Head of caudate nucleus (tissue), 42 donors: ENCODE data around the gene DDAH2.

Experiments
- DNase-seq, 42 donors: peaks; one replicate each; pipeline versions ENCODE4 v3.0.0 to v3.0.0-alpha.2; 2020 to 2021; ENCODE audit warnings: mixed read lengths in 7 of 42
- intact Hi-C: fragments of 100-400 bp; cut with DNase I; formaldehyde crosslinking; loops from one replicate; pipeline ENCODE4 v1.15.0; 2022

Gene DDAH2

DNA sequence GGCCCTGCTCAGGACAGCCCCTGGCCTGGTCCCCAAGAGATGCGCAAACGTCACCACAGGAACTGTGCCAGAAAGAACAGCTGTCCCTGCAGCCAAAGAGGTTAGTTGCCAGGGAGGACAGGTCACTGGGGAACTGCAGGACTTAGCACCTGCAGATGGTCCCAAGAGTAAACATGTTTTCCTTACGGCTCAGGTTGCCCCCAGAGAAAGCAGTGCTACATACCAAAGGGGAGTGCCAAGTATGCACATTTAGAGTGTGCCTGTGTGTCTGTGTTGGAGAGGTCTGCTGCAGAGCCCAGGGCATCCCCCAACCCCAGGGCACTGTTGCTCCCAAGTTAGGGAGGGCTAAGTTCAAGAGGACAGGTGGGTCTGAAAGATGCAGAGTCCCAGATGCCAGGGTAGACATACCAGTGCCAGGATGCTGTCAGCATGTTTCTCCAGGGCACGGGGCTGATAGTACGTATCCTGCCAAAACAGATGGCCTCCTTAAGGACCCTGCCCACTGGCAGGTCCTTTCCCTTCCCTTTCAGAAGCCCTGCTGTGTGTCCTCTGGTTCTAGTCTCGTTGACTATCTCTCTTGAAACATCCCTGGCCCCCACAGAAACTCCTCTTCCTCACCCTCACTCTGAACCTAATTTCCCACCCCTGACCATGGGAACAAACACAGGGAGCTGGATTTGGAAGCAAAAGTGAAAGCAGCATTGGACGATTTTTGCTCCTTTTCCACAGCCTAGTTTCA is 27.3 kb downstream of the DDAH2 start:
- intact Hi-C loops: no loop called here
- no peak for DNase-seq

GRCh38 chr6:31700740-31701401 is 28.2 kb downstream of the DDAH2 start:
- intact Hi-C loops: no loop called here

DNA sequence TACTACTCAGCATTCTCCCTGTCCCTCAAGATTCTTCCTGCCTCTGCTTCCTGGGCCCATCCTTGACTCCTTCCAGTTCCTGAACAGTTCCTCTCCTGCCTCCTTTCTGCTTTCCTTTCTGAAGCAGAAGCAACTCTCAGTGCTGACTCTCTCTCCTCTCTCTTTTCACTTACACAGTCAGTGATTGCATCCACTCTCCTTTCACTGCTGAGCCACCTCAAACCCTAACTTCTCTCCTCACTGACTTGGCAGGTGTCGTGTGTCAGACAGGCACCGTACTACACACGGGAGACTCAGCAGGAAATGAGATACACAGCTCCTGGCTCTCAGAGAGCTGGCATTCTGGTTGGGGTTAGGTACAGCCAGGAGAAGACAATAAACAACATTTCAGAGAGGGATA is 31.5 kb downstream of the DDAH2 start:
- intact Hi-C loops: no loop called here

More at GRCh38 chr6:31700740-31701401, 28.2 kb downstream of the DDAH2 start:
- DNase-seq: no peak

DNA sequence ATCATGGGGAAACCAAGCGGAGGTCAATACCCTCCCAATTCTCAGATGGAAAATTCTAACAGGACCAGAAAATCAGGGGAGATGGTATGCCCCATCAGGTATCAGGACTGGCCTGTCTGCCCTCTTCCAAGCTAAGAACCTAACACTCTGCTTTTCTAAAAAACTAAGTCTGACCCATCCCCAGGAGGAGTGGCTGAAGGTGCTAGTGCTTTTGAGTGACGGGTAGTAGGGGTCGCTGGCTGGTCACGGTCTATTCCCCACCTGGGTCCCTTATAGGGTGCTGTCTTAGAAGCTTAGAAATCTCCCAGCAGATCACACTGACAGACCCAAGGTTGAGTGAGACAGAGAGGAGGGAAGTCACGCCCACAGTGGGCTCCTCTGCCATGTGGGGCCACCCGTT is 35.6 kb downstream of the DDAH2 start:
- intact Hi-C loops: no loop called here
- DNase-seq: no peak

More for the DNA sequence above, 31.5 kb downstream of the DDAH2 start:
- DNase-seq: no peak

DNA sequence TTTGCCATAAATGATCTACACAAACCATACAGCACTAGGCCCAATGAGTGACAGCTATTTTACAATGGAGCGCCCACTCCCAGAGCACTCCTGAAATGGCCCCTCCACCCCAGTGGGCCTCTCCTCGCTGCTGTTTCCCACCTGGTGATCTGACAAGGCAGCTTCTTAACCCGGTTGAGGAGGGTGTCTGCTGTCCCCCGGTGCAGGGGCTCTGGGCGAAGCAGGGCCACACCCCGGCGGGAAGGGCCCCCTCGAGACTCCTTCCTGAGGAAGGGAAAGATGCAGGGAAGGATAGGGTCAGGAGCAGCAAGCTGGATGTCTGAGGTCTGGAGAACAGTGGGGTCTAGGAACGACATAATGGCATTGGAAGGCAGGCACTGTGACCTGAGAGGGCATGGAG is 36.2 kb downstream of the DDAH2 start:
- intact Hi-C loops: no loop called here
- DNase-seq: no peak

DNA sequence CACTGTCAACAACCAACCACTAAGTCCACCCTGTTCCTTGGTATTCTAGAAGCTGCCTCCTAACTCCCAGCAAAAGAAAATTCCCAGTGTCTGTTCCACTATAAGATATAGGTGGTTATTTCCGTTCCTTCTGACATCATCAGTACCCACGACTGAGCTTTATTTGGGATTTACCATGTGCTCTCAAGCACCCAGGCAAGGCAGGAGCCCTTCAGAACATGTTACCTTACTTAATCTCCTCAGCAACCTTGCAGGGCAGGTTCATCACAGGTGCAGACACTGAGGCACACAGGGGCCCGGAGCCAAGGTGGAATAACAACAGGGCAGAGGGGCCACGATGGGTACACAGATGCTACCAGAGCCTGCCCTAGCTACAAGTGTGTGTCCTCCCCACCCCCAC is 36.7 kb downstream of the DDAH2 start:
- intact Hi-C loops: no loop called here

GRCh38 chr6:31691564-31692108 is 37.5 kb downstream of the DDAH2 start:
- DNase-seq: no peak
- intact Hi-C loops: no loop called here

More for the DNA sequence above, 36.7 kb downstream of the DDAH2 start:
- peak in 21 of 42 donors; percentile 11 to 78 (median 39) for DNase-seq

DNA sequence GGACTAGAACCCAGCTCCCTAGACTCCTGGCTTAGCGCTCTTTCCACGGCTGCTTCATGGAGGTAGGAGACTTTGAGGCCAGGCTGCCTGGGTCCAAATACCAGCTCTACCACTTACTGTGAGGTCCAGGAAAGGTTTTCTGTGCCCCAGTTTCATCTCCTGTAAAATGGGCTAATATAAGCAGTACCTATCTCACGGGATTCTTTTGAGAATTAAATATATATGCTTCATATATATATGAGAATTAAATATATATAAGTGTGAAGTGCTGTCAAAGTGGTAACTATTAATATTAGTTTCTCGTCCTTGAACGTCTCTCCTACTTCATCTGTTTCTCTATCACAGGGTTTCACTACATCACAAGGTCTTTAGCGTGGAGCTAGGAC is 38.0 kb downstream of the DDAH2 start:
- DNase-seq: no peak
- intact Hi-C loops: no loop called here

- intact Hi-C loops: no loop called here
- peak in 34 of 42 donors; percentile 12 to 79 (median 54) for DNase-seq
Observed at GRCh38 chr6:31690231-31691077, 38.6 kb downstream of the DDAH2 start.

GRCh38 chr6:31689249-31690110 is 39.6 kb downstream of the DDAH2 start:
- intact Hi-C loops: no loop called here
- DNase-seq: no peak

- intact Hi-C loops: no loop called here
- DNase-seq: no peak
Observed at GRCh38 chr6:31687860-31688693, 41.0 kb downstream of the DDAH2 start.

DNA sequence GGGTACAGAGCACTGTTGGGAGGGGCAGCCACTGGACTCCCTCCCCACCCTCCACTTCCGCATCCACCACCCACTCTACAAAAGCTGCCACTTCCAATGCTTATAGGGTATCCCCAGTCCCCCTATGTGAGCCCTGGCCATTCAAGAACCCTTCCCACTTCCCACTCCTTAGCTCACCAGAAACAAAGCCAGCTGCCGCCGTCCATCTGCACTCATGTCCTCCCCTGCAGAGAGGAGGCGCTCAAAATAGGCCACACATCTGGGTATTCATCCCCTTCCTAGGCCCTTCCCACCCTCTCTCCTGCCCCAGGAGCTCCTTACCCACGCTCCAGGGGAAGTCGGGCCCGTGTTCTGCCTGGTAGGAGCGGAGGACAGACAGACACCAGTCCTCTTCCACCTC is 41.8 kb downstream of the DDAH2 start:
- intact Hi-C loops: no loop called here
- no peak for DNase-seq

GRCh38 chr6:31686483-31686882 is 42.6 kb downstream of the DDAH2 start:
- no peak for DNase-seq
- intact Hi-C loops: no loop called here

GRCh38 chr6:31683591-31683990 is 45.5 kb downstream of the DDAH2 start:
- intact Hi-C loops: no loop called here
- no peak for DNase-seq

DNA sequence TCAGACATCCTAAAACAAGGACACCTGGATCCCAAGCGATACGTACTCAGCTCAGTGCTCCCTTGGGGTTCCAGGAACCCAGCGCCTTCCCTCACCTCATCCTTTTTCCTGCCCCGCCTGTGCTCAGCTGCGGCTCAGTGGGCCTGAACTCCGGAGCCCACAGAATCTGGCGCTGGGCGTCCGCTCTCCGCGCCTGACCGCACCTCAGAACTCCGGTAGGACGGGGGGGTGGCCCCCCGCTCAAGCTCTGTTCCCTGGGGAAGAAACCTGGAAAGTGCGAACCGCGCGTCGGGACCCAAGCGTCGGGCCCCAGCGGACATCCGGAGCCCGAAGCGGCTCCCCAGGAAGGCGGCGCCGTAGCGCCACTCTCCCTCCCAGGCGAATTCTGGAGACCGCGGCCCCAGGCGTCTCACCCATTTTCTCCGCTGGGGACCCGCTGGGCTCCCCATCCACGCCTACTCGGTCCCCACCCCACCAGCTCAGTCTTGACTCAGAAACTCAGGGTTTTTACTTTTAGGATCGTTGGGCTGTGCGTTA is 47.9 kb downstream of the DDAH2 start:
- peak in 23 of 42 donors; percentile 18 to 67 (median 38) for DNase-seq
- intact Hi-C loops: loop anchor here (2.0 kb wide), 1 partner anchor 150 kb away; no protein-coding TSS in a partner anchor

DNA sequence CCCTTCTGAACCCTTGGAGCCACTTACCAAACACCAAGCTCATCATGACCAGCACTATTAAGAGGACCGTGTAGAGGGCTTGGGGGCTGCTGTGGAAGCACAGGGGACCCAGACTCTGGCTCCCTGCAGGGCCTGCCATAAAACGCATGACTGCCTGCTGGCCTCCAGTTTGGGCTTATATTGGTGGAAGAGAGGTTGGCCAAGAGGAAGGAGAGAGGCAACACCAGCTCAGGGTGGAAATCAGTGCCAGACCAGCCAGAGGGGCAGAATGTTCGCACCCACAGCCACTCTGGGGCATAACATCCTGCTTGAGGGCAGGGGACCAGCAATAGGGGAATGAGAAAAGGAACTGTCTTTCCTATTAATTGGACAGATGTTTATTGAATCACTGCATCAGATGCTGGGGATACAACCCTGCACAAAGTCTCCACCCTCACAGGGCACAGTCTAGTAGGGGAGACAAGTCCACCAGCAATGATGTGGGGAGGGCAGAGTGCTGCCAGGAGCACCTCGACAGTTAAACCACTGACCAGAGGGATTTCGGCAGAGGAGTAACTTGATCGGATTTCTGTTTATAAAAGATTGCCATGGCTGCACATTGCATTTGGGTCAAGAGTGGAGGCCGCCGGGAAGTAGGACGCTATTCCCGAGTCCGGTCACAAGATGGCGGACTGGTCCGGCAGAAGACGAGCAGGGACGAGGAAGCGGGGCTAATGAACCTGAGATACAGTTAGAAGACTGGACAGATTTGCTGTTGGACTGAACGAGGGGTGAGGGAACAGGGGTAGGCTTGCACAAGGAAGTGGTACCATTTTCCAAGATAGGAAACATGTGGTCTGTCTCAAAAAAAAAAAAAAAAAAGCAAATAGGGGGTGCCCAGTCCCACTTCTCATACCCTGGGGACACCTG is 48.6 kb downstream of the DDAH2 start, which contains the start of gene LY6G5C:
LY6G5C (minus strand) TSS at position 842 of the 909 bp plus-strand sequence; CDS start at position 148, 694 bp downstream.
- DNase-seq: peak; percentile 69 to 93 (median 82)
- intact Hi-C loops: loop anchor here (2.0 kb wide), 1 partner anchor 150 kb away; no protein-coding TSS in a partner anchor
